ENCODE data around the gene RFX2.

The RFX2 gene

DNA sequence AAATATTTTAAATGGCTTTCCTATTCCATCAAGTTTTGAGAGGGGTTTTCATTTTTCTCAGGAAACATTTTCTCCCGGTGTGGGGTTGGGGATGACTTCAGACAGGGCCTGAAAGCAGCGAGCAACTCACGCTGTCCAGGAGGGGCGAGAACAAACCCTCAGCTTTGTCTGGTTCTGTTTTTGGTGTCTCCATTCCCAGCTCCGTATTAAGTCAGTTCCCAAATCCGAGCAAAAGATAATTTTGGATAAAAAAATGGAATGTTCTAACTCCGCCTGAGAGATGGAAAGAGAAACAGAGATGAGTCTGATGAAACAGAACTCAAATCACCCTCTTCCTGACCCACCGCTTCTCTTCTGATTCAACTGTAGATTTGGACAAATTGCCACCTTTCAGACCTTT is 38.4 kb downstream of the RFX2 start:
- Histone ChIP-seq H3K27ac (ENCODE audit: low read length) (no peak overlapping the region), H3K9ac (ENCODE audit: low read depth, low read length) (no peak overlapping the region), H3K4me3 (ENCODE audit: low read length) (no peak overlapping the region), H3K27me3 (ENCODE audit: insufficient read depth, low read length) (no peaks in the 10 kb centered on the region), H3K4me1 (ENCODE audit: insufficient read depth, low read length) (no peaks in the 10 kb centered on the region; the same call in 1 of the 2 replicates), H3K9me3 (ENCODE audit: insufficient read depth, low read depth, low read length) (no peaks in the 10 kb centered on the region), H3K36me3 (ENCODE audit: insufficient read depth, low read depth, low read length) (no peaks in the 10 kb centered on the region)

DNA sequence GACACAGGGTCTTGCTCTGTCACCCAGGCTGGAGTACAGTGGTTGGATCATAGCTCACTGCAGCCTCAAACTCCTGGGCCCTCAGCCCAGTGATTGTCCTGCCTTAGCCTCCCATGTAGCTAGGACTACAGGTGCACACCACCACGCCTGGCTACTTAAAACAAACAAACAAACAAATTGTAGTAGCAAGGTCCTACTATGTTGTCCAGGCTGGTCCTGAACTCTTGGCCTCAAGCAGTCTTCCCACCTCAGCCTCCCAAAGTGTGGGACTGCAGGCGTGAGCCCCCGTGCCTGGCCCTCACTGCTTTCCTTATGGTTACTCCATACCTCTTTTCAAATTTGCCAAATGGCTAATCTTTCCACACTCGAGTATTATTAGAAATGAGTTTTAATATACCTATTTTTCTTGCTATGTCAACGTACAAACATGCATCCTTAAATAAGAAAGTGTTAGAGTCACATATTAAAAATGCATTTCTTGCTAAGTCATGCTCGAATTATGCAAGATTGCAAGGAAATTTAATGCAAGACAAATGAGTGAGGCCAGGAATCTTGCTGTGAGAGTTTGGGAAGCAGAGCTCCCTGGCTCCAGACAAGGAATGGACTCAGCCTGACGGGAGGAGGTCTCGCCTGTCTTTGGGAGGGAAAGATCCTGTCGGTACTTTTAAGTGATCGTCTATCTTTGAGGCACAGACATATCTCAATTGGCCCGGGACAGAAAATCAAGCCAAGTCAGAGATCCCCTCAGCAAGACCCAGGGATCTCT is 39.4 kb downstream of the RFX2 start:
- no peaks in the 10 kb centered on the region for H3K9me3 ChIP-seq (ENCODE audit: insufficient read depth, low read depth, low read length)
- H3K36me3 ChIP-seq (ENCODE audit: insufficient read depth, low read depth, low read length), result no peaks in the 10 kb centered on the region
- peaks cover 5% of the 10 kb centered on the region; the same call in 1 of the 2 replicates for H3K4me1 ChIP-seq (ENCODE audit: insufficient read depth, low read length)
- H3K27ac ChIP-seq (ENCODE audit: low read length), result no peak overlapping the region
- H3K27me3 ChIP-seq (ENCODE audit: insufficient read depth, low read length), result no peaks in the 10 kb centered on the region
- no peak overlapping the region for H3K9ac ChIP-seq (ENCODE audit: low read depth, low read length)
- no peak overlapping the region for H3K4me3 ChIP-seq (ENCODE audit: low read length)

DNA sequence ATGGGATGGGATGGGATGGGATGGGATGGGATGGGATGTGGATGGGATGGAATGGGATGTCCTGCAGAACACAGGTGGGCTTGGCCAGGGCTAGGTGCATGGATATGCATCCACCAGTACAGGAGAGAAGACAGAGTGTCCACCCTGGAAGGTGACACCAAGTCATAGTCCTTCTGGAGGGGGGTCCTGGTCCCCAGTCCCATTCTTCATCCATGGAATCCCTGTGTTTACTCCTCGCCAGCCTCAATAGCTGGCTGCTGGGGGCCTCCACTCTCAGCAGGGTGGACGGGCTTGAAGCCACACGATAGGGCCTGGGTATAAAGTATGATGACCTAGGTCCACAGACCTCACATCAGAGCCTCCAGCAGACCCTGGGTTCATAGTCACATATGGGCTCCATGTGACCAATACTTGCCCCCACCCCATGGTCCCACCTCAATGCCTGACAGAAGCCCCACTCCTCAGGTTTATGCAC is 40.1 kb downstream of the RFX2 start:
- Histone ChIP-seq H3K4me1 (ENCODE audit: insufficient read depth, low read length) (peaks cover 6% of the 10 kb centered on the region; the same call in 1 of the 2 replicates), H3K9ac (ENCODE audit: low read depth, low read length) (no peak overlapping the region), H3K27ac (ENCODE audit: low read length) (no peak overlapping the region), H3K27me3 (ENCODE audit: insufficient read depth, low read length) (no peaks in the 10 kb centered on the region), H3K4me3 (ENCODE audit: low read length) (no peak overlapping the region), H3K36me3 (ENCODE audit: insufficient read depth, low read depth, low read length) (no peaks in the 10 kb centered on the region), H3K9me3 (ENCODE audit: insufficient read depth, low read depth, low read length) (no peaks in the 10 kb centered on the region)

- H3K9ac ChIP-seq (ENCODE audit: low read depth, low read length), result no peak overlapping the region
- no peak overlapping the region for H3K27ac ChIP-seq (ENCODE audit: low read length)
- H3K36me3 ChIP-seq (ENCODE audit: insufficient read depth, low read depth, low read length), result no peaks in the 10 kb centered on the region
- H3K4me1 ChIP-seq (ENCODE audit: insufficient read depth, low read length), result peaks cover 6% of the 10 kb centered on the region; the same call in 1 of the 2 replicates
- H3K9me3 ChIP-seq (ENCODE audit: insufficient read depth, low read depth, low read length), result no peaks in the 10 kb centered on the region
- no peak overlapping the region for H3K4me3 ChIP-seq (ENCODE audit: low read length)
- no peaks in the 10 kb centered on the region for H3K27me3 ChIP-seq (ENCODE audit: insufficient read depth, low read length)
Observed at GRCh38 chr19:6069268-6069791, 41.0 kb downstream of the RFX2 start.

GRCh38 chr19:6068711-6069110 is 41.6 kb downstream of the RFX2 start:
- H3K4me3 ChIP-seq (ENCODE audit: low read length), result no peak overlapping the region
- no peaks in the 10 kb centered on the region for H3K27me3 ChIP-seq (ENCODE audit: insufficient read depth, low read length)
- peaks cover 6% of the 10 kb centered on the region; the same call in 1 of the 2 replicates for H3K4me1 ChIP-seq (ENCODE audit: insufficient read depth, low read length)
- H3K36me3 ChIP-seq (ENCODE audit: insufficient read depth, low read depth, low read length), result no peaks in the 10 kb centered on the region
- H3K9ac ChIP-seq (ENCODE audit: low read depth, low read length), result no peak overlapping the region
- no peak overlapping the region for H3K27ac ChIP-seq (ENCODE audit: low read length)
- H3K9me3 ChIP-seq (ENCODE audit: insufficient read depth, low read depth, low read length), result no peaks in the 10 kb centered on the region

- Histone ChIP-seq H3K9ac (ENCODE audit: low read depth, low read length) (no peak overlapping the region; the same call in 1 of the 2 replicates), H3K27ac (ENCODE audit: low read length) (no peak overlapping the region), H3K4me3 (ENCODE audit: low read length) (no peak overlapping the region), H3K27me3 (ENCODE audit: insufficient read depth, low read length) (no peaks in the 10 kb centered on the region), H3K9me3 (ENCODE audit: insufficient read depth, low read depth, low read length) (no peaks in the 10 kb centered on the region), H3K36me3 (ENCODE audit: insufficient read depth, low read depth, low read length) (no peaks in the 10 kb centered on the region), H3K4me1 (ENCODE audit: insufficient read depth, low read length) (peaks cover 6% of the 10 kb centered on the region; the same call in 1 of the 2 replicates)
Observed at GRCh38 chr19:6067975-6068374, 42.3 kb downstream of the RFX2 start.

DNA sequence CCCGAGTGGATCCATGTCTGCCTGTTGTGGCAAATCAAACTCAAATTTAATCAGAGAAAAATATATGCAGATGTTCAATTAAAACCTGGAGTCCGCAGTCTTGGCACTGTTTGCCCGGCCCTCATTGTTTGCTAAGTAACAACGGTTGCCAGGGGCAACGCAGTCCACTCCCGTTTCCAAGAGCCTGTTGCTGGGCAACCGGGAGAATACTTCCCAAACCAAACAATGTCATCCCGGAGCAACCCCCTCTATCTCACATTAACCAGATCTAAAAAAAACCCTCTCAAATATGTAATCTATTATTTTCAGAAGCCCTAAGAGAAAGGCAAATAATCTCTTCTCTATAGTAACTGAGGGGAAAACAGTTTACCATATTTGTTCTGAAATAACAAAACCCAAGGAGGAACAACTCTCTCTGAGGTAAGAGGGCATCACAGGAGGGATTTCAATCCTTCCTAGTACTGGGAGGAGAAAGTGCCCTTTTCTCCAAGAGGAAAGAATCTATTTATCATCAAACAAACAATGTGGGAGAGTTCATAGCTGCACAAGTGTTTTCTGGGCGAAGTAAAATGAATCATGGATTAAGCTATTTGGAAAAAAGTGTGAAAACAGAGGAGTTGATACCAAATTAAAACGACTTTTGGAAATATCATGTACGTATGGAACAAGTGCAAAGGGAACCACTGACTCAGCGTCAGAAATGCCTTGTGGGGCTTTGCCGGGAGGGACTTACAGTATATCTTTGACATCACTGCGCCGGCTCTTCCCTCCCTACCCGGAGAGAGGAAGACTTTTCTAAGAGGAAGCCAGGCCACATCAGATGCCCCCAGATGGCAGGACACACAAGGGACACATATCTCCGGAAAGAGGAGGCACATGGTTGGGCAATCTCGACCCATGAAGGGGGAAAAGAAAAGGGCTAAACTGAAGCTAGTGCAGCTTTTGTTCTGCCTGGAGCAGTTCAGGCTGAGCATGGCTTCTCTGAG is 43.3 kb downstream of the RFX2 start:
- H3K27ac ChIP-seq (ENCODE audit: low read length), result no peak overlapping the region
- no peaks in the 10 kb centered on the region for H3K27me3 ChIP-seq (ENCODE audit: insufficient read depth, low read length)
- H3K4me1 ChIP-seq (ENCODE audit: insufficient read depth, low read length), result peaks cover 6% of the 10 kb centered on the region; the same call in 1 of the 2 replicates
- H3K9me3 ChIP-seq (ENCODE audit: insufficient read depth, low read depth, low read length), result no peaks in the 10 kb centered on the region
- peak overlapping the region; percentile 75; the same call in 1 of the 2 replicates for H3K9ac ChIP-seq (ENCODE audit: low read depth, low read length)
- H3K4me3 ChIP-seq (ENCODE audit: low read length), result no peak overlapping the region; the same call in 1 of the 2 replicates
- H3K36me3 ChIP-seq (ENCODE audit: insufficient read depth, low read depth, low read length), result no peaks in the 10 kb centered on the region

DNA sequence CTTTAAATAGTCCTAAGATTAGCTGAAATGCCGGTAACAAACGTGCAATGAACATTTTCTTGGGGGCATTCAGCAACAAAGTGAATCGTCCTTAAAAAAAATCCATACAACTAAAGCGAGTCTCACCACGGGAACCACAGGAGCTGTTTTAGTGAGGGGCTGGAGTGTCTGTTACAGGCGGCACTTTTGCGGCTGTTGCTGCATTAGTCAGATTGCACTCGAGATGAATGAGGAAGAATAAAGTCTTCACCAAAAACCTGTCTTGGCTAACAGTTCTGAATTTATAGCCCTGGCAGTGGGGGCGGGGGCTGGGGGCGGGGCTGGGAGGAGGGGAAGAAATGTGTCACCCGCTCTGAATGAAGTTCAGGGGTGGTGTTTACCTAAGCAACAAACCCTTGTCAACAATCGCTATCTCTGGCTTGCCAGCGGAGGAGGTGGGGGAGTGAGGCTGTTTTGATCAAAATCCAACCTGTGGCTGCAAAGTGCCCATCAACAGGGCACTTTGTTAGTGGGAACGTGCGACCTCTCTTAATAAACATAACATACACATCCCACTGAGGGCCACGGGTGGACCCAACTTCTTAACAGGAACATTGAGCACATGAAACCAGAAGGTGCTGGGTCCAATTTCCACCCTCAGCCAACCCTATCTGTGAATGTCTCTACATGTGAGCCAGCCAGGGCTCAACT is 44.5 kb downstream of the RFX2 start:
- no peak overlapping the region for H3K4me3 ChIP-seq (ENCODE audit: low read length)
- H3K4me1 ChIP-seq (ENCODE audit: insufficient read depth, low read length), result peaks cover 6% of the 10 kb centered on the region; the same call in 1 of the 2 replicates
- H3K9ac ChIP-seq (ENCODE audit: low read depth, low read length), result peak overlapping the region; percentile 75; the same call in 1 of the 2 replicates
- no peaks in the 10 kb centered on the region for H3K27me3 ChIP-seq (ENCODE audit: insufficient read depth, low read length)
- no peaks in the 10 kb centered on the region for H3K36me3 ChIP-seq (ENCODE audit: insufficient read depth, low read depth, low read length)
- H3K27ac ChIP-seq (ENCODE audit: low read length), result peak overlapping the region; percentile 48
- no peaks in the 10 kb centered on the region for H3K9me3 ChIP-seq (ENCODE audit: insufficient read depth, low read depth, low read length)

- Histone ChIP-seq H3K27me3 (ENCODE audit: insufficient read depth, low read length) (no peaks in the 10 kb centered on the region), H3K4me1 (ENCODE audit: insufficient read depth, low read length) (peaks cover 6% of the 10 kb centered on the region; the same call in 1 of the 2 replicates), H3K4me3 (ENCODE audit: low read length) (no peak overlapping the region), H3K9me3 (ENCODE audit: insufficient read depth, low read depth, low read length) (no peaks in the 10 kb centered on the region), H3K27ac (ENCODE audit: low read length) (no peak overlapping the region), H3K36me3 (ENCODE audit: insufficient read depth, low read depth, low read length) (no peaks in the 10 kb centered on the region), H3K9ac (ENCODE audit: low read depth, low read length) (no peak overlapping the region)
Observed at GRCh38 chr19:6064336-6065073, 45.8 kb downstream of the RFX2 start.

- no peaks in the 10 kb centered on the region for H3K9me3 ChIP-seq (ENCODE audit: insufficient read depth, low read depth, low read length)
- no peaks in the 10 kb centered on the region for H3K36me3 ChIP-seq (ENCODE audit: insufficient read depth, low read depth, low read length)
- H3K9ac ChIP-seq (ENCODE audit: low read depth, low read length), result no peak overlapping the region
- H3K4me3 ChIP-seq (ENCODE audit: low read length), result no peak overlapping the region
- H3K27ac ChIP-seq (ENCODE audit: low read length), result no peak overlapping the region
- H3K4me1 ChIP-seq (ENCODE audit: insufficient read depth, low read length), result peaks cover 6% of the 10 kb centered on the region; the same call in 1 of the 2 replicates
- H3K27me3 ChIP-seq (ENCODE audit: insufficient read depth, low read length), result no peaks in the 10 kb centered on the region
Observed at GRCh38 chr19:6063576-6064335, 46.5 kb downstream of the RFX2 start.

Data from iPS-20b (cell line).